TTC549 (cell line): ENCODE results near the gene GSG1L.
"Not testable (repeated sequence)": the region's sequence is repeated elsewhere in the genome, so short reads cannot be mapped to it uniquely, and the experiment has no call there.

Experiments used
- FAIRE-seq: peaks from 2 replicates; lab custom pipeline; 2012; peaks lifted over from hg19 to GRCh38; lab: Jason Lieb, UNC

The GSG1L gene

DNA sequence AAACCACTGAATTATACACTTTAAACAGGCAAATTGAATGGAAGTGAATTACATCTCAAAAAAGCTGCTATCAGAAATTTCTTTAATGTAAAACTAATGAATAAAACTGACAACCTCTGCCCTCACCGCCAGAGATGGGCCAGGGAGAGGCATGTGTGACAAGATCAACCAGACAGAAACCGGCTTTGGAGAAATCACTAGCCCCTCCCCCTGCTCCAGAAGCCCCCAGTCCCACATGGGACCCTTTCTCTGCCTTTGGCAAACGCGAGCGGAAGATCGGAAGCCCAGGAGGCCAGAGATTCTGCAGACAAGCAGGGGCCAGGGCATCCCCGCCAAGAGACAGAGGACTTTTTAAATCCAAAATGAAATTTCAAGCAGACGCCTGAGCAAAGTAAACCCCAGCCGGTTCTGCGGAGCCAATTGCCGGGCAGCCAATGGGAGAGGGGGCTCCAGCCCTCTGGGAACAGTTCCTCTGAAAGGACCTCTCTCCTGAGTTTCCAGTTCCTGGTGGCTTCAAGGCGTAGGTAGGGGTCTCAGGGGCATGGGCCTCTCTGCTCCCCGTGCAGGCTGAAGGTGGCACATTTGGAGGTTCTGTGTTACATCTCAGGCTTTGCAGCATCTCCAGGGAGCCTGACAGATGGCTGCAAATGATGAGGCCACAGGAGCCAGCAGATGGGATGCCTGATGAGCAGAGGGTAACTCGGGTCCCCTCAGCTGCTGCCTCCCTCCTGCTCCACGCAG is 118.1 kb downstream of the GSG1L start:
- FAIRE-seq, result no peak

DNA sequence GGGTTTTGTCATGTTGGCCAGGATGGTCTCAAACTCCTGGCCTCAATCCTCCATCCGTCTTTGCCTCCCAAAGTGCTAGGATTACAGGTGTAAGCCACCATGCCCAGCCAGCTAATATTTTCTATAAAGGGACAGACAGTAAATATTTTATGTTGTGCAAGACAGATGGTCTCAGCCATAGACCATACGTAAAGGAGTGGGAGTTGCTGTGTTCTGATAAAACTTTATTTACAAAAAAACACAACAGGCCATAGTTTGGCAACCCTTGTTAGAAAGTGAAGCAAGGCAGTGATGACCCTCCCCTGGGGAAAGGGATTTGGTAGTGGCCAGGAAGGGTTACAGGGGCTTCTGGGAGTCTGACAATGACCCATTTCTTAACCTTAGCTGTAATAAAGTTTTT is 119.7 kb downstream of the GSG1L start:
- no peak for FAIRE-seq

DNA sequence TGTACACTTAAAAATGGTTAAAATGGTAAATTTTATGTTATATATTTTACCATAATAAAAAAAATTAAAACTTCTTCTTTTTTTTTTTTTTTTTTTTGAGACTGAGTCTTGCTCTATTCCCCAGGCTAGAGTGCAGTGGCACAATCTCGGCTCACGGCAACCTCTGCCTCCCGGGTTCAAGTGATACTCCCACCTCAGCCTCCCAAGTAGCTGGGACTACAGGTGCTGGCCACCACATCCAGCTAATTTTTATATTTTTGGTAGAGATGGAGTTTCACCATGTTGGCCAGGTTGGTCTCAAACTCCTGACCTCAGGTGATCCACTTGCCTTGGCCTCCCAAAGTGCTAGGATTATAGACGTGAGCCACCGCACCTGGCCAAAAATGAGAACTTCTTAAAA is 121.4 kb downstream of the GSG1L start:
- FAIRE-seq, result not testable (repeated sequence)

DNA sequence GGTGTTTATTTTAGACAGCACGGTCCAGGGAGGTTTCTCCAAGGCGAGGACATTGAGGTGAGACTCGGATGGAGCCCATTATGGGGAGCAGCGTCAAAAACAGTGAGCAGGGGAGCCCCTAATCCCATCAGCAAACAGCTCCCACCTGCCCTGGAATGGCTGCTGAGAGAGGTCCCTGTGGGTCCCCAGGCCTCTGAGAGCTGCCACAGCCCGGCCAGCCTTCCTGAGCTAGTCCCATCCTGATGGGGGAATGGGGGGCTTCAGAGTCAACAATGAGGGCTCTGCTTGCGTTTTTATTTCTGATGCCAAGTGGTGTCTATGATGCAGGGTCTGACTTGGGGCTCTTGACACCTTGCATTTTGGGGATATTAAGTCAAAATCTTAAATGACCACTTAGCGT is 128.4 kb downstream of the GSG1L start:
- no peak for FAIRE-seq

DNA sequence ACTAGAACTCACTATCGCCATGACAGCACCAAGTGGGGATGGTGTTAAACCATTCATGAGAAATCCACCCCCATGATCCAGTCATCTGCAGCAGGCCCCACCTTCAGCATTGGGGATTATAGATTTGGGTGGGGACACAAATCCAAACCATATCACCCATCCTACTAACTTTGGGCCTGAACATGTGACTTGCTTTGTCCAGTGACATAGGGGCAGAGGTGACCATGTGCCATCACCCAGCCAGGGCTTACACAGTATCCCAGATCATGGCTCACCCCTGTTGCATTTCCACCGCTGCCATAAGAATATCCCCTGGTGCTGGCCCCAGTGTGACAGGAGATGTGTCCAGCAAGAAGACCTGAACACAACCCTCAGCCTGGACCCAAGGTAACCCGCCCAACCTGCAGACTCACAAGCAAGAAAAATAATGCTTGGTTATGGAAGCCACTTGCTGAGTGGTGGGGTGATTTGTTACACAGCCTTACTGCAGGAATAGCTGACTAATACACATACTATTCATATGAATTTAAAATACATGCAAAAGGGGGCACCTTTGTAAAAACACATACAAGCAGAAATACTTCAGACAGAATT is 130.9 kb downstream of the GSG1L start:
- FAIRE-seq, result no peak

DNA sequence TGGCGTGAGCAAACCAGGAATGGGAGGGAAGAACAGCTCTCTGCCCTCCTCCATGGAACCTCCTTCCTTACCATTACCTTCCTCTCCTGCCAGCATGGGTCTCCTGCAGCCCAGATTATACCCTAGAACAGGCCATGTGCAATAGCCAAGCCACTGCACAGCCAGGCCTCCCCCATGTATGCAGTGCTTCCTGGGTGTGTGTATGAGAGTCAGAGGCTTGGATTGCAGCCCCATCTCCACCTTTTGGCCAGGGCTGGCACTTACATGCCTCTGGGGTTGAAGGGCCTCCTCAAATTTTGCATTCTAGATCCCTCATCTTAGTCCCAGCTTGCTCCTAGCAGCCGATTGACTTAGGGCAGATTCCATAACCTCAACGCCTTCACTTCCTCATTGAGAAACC is 133.7 kb downstream of the GSG1L start:
- no peak for FAIRE-seq

DNA sequence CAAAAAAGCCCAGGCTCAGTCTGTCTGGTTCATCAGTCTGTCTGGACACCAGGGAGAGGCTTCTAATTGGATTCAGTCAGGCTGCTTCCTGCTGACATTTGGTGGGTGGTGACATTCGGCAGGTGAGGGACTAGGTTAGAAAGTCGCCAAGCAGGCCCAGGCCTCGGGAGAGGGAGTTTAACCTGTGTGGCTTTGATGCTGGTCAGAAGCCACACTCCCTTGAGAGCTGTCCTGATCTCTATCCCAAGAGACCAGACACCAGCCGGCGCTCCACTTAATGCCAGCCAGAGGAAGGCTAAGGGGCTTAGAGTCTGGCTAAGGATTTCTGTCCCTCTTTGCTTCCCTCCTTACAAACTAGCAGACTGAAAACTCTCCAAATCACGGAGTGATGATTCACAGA is 135.0 kb downstream of the GSG1L start:
- FAIRE-seq, result no peak

DNA sequence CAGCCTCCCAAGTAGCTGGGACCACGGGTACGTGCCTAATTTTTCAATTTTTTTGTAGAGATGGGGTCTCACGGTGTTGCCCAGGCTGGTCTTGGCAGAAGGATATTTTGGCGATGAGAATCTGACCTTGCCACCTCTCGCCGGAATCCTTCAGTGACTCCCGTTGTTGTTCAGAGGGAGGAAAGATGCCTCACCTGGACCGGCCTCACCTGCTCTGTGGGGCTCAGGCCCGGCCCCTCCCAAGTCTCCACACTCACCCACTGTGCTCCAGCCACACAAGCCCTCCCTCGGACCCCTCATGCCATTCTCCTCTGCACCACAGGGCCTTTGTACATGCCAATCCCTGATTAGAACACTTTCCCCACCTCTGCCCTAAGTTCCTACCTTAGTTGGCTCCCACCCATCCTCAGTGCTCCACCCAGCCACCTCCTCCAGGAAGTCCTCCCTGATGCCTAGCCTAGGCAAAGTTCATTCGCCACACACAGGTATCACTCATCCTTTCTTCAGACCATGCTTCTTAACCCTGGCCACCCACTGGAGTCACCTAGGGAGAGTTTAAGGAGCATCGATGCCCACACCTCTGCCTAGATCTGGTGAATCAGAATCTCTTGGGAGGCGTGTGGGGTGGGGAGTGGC is 136.1 kb downstream of the GSG1L start:
- FAIRE-seq, result no peak

DNA sequence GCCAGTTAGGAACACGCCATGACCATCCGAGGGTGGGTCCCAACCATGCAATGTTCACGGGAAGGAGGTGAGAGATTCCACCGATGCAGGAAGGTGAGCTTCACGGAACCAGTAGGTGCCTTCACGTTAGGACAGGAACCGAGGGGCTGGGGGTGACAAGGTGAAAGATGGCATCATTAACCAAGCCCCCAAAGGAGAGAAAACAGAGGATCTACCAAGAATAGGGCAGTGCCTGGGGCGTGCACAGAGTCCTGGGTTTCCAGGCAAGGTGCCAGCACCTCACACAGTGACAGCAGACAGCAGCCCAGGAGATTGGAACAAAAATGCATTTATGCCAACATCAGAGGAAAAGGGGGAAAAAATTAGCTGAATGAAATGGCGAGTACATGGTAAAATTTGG is 137.9 kb downstream of the GSG1L start:
- FAIRE-seq, result no peak

DNA sequence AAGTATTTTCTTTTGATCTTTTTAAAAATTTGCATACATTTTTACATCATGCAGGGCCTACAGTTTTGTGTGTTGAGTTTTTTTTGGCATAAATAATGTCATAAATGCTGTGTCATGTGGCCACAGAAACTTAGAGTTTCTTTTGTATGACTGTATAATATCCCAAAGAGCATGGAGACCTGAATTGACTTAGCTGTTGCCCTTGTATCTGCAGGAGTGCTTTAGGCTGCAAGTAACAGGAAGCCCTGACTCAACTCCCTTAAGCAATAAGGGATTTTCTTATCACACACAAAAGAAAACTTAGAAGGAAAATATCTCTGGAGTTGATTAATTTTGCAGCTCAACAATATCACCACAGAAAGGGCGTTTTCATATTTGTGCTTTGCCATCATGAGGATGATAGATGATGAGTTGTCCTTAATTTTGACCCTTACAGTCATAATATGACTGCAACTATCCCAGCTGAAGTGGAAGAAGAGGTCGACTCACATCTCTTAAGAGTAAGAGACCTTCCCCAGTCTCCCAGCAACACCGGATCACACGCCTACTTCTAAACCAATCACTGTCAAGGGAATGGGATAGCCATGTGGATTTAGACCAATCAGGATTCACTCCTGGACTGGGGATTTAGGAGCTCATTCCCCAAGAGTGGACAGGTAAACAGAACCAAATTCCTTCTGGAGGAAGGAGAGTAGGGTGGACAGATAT is 138.9 kb downstream of the GSG1L start:
- FAIRE-seq, result no peak

DNA sequence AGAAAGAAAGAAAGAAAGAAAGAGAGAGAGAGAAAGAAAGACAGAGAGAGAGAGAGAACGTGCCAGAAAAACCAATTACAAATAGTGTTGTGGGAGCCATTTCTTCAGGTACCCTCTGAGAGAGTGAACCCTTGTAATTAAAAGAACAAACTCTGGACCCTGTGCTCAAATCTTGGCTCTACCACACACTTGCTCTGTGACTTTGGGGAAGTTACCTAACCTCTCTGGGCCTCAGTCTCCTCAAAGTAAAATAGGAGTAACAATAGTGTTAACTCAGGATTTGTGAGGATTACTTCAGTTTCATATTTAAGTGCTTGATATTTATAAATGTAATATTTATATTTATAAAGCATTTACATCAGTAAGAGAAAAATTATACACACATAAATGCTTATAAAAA is 139.8 kb downstream of the GSG1L start:
- no peak for FAIRE-seq

DNA sequence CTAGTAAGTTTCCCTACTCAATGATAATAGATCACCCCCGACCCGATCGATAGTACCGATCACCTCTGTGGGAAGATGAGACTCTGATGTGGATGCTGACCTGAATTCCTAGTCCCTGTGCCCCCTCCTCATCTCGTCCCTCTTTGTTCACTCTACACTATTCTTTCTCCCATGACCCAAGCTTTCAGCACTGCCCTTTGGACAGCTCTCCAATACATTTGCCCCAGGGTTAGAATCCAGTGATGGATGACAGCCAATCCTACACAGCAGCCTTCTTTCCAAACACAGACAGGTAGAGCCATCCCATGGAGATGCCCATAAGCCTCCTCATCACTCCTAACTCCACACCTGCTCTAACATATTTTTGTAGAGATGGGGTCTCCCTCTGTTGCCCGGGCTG is 141.1 kb downstream of the GSG1L start:
- FAIRE-seq, result no peak

DNA sequence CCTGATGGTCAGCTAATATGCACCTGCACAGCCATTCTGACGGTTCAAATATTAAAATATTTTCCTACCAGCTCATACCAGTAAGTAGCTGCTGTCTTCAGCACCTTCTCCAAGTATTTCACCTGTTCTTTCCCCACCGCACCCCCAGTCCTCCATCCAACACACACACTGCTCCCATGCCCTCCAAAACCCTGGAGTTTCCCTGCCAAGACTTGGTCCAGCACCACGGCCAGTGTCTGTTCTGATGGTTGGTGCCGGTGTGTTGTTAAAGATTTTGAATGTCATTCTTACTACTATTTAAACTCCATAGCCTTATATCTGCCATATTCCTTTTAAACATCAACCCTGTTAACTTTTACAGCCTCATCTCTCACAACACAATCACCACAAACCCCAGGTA is 142.4 kb downstream of the GSG1L start:
- FAIRE-seq, result no peak

DNA sequence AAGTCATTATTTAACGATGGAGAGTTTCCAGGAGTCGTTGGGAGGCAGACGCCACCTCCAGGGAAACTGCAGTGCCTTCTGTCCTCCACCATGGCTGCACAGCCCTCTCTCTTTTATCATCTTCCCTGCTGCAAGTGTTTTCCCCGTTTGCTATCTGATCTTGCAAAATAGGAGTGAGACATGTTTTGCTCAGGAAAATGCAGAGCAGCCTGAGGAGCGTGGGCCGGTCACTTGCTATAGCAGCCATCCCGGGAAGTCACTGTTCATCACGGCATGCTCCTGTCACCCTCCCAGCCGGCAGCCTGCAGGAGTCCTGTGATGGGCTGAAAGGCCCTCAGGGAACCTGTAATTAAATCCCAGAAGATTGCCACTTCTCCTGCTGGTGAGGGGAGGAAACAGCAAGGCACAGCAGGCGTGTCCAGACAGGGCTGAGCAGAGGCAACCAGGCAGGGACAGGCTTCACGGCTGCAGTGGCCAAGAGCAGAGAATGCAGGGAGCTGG is 143.1 kb downstream of the GSG1L start:
- no peak for FAIRE-seq

DNA sequence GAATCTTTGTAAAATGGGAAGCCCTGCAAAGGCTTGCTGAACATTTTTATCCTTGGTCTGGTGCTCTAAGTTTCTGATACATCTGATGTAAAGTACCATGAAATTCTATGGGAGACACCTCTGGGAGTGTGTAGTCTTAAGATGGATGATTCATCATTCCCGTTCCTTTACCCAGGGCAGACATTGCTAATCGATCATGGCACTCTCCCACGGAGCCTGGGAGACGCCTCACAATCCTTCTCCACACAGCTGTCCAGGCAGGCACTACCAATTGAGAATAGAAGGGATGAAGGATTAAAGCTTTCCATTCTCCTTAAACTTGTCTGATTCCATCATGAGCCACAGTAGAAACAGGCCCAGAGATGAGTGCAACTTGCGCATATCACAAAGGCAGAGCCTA is 144.8 kb downstream of the GSG1L start:
- no peak for FAIRE-seq

DNA sequence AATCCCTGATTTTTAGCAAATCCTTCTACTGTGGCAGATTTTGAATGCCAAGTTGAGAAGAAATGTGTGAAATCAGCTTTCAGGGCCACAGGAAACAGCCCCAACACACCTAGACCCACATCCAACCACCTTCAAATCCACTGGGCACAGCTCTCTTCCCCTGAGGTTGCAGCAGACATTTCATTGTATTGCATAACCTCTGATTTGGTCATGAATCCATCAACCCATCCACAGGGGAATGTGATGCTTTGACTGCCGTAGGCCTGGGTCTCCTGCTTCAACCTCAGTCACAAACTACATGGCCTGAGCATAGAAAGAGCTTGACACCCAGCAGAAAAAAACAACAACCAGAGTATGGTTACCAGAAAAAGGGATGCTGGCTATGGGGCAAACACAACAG is 145.6 kb downstream of the GSG1L start:
- no peak for FAIRE-seq

DNA sequence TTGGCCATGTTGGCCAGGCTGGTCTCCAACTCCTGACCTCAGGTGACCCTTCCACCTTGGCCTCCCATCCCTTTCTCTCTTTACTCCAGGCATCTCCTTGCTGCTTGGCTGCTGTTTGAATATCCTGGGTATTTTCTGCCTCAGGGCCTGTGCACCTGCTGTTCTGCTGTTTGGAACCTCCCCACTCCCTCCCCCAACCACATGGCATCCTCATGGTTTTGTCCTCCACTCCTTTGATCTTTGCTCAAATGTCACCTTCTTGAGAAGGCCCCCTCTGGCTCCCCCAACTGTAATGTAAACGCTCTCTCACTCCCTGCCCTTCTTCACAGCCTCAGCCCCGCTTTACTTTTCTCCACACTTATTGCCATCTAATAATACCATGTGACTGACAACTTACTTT is 152.0 kb downstream of the GSG1L start:
- no peak for FAIRE-seq

DNA sequence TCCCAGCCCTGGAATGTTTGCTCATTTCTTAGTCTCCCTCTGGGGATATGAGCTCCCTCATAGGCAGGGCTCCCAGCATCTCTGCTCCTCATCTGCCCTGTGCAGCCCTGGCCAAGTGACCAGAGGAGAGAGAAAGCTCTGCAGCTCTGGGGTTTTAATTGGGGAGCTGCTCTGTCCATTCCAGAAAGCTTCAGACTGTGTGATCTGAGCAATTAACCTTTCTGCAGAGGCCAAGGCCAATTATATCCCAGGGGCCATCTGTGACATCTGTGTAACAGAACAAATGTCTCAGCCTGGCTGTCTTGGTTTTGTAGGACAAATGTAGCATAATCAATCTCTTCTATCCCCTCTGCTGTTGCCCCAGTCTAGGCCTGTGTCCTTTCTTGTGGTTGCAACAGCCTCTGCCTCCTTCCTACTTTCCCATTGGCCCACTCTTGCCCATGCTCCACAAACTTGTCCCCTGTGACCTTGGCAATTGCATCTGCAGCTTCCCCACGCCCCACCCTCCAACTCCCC is 156.0 kb downstream of the GSG1L start:
- no peak for FAIRE-seq

DNA sequence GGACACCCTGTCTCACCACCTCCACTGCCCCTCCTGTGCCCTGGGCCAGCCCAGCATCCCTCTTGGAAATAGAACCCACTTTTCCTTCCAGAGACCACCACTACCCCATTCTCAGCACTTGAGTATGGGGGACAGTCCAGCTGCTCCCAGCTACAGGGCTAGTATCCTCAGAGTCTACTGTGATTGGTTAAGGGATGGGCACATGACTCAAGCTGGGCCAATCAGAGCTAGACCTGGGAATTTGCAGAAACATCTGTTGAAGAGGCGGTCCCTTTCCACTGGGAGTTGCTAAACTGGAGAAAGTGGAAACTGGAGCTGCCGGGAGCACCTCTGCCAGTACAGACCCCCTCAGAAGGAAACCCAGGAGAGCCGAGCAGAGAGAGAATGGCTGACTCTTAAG is 156.6 kb downstream of the GSG1L start:
- no peak for FAIRE-seq

DNA sequence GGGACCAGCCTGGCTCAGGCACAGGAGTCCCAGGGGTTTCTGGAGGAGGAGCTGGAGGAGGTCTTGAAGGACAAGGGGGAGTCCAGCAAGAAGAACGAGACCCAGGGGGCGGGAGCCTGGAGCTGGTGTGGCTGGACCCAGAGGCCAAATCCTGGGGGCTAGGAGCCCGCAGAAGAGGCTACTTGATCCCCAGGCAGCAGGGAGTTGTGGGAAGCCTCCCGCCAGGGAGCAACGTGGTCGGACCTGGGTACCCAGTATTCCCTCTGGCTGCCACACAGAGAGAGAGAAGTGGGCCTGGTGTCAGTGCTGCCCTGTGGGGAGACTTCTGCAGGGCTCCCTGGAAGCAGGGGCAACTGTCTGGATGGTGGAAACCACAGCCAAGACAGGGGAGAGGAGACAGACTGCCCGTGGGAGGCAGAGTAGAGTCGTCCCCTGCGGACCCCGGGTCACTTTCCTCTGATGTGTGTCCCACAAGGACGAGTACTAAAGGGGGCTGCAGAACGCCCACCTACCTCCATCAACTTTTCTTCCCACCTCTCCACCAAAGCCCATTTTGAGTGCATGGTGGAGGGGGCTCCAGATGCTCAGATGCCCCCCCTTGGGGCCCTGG is 160.4 kb downstream of the GSG1L start:
- no peak for FAIRE-seq

DNA sequence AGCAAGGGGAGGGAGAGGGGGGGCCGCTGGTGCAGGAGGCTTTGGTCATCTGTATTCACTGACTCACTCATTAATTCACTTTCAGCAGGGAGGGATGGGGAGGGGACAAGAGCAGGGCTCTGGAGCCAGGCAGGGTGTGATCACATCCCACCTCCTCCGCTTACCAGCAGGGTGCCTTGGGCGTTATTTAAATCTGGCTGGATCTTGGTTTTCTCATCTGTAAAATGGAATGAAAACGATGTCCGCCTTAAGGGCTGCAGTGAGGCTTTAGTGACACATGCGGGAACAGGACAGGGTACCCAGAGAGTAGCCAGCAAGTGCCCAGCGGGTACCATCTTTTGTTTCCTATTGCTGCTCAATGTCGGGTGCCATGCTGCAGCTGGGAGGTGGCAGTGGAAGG is 161.0 kb downstream of the GSG1L start:
- no peak for FAIRE-seq

DNA sequence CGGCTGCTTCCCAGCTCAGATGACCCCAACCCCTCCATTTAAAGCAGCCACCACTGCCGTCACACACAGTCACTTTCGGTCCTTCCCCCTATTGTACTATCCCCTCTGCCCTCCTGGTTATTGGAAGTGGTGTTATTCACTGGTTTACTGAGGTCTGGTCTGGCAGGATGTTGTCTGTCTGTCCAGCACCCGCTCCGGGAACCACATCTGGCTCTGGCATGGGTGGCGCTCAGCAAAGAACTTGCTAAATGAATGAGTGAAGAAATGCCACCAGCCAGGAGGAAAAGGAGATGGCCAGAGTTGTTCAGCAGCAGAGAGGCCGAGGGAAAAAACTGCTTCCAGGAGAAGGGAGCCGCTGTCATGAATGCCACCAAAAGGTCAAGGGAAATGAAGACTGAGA is 161.6 kb downstream of the GSG1L start:
- no peak for FAIRE-seq
